ENCODE results near the gene PPFIBP1. TPM values are rescaled to one million over a fixed set of nuclear protein-coding genes. Genes with fewer than 3 reads are reported as not detected.
"Not testable (repeated sequence)": the region's sequence is repeated elsewhere in the genome, so short reads cannot be mapped to it uniquely, and the experiment has no call there.

The PPFIBP1 gene
- total RNA-seq, 3 donors from 2014 or later: 34.4 to 86.5 (median 84.0) TPM

GRCh38 chr12:27627123-27627852 is 103.3 kb downstream of the PPFIBP1 start:
- Histone ChIP-seq H3K4me1 (no peaks in the 10 kb centered on the region), H3K4me3 (no peak overlapping the region), H3K27ac (peak overlapping the region; percentile 39 to 40), H3K27me3 (no peaks in the 10 kb centered on the region), H3K9me3 (no peaks in the 10 kb centered on the region), H3K36me3 (no peaks in the 10 kb centered on the region)
- no peak for DNase-seq (ENCODE audit: low spot score in 2 of 2)
- TF ChIP-seq POLR2A (IDR thresholded peaks at IDR 0.05) (no peak), CTCF (IDR thresholded peaks at IDR 0.05) (no peak), POLR2AphosphoS5 (IDR thresholded peaks at IDR 0.05) (no peak)
- intact Hi-C loops (cut with DNase I; ENCODE audit: low total_unique reads): no loop called here

DNA sequence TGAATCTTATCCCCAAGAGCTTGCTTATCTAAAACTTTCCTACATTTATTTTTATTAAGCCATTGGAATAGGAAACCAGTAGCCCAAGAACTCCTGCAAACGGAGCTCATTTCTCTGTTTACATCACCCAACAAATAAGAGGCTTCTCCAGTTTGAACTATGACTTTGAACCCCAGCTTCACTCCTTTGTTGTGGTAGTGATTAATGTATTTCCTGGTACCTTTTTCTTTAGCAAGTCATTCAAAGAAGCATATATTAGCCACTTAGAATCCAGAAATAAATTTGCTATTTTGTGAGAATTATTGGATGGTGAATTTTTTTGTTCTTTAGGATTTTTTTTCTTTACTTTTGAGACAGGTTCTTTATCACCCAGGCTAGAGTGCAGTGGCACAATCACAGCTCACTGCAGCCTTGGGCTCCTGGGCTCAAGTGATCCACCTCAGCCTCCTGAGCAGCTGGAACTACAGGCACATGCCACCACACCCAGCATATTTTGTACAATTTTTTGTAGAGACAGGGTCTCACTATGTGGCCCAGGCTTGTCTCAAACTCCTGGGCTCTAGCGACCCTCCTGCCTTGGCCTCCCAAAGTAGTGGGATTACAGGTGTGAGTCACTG is 104.0 kb downstream of the PPFIBP1 start:
- H3K9me3 ChIP-seq; H3K4me3 ChIP-seq; H3K36me3 ChIP-seq; H3K4me1 ChIP-seq; intact Hi-C loops (cut with DNase I; ENCODE audit: low total_unique reads); H3K27me3 ChIP-seq; DNase-seq (ENCODE audit: low spot score in 2 of 2): not testable (repeated sequence)
- H3K27ac ChIP-seq: peak overlapping the region in 1 of 2 donors; percentile 39

DNA sequence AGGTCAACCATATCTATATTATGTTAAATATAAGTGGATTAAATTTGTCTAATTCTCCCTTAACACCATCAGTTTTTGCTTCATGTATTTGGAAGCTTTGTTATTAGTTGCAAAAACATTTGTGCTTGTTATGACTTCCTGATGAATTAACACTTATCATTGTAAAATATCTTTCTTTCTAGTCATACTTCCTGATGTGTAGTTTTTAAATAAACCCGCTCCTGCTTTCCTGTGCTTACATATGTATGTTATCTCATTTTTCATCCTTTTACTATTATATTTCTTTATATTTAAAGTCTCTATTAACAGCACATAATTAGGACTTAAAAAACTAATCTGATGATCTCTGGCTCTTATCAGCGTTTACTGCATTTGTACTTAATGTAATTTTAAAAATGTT is 106.2 kb downstream of the PPFIBP1 start:
- H3K9me3 ChIP-seq; H3K36me3 ChIP-seq; H3K4me3 ChIP-seq; H3K4me1 ChIP-seq; intact Hi-C loops (cut with DNase I; ENCODE audit: low total_unique reads); H3K27me3 ChIP-seq; DNase-seq (ENCODE audit: low spot score in 2 of 2); H3K27ac ChIP-seq: not testable (repeated sequence)

GRCh38 chr12:27631365-27631764 is 107.4 kb downstream of the PPFIBP1 start:
- TF ChIP-seq POLR2A (IDR thresholded peaks at IDR 0.05): no peak
- no peak for TF ChIP-seq POLR2AphosphoS5 (IDR thresholded peaks at IDR 0.05)
- TF ChIP-seq CTCF (IDR thresholded peaks at IDR 0.05): no peak
- Histone ChIP-seq H3K4me3 (no peak overlapping the region), H3K27me3 (no peaks in the 10 kb centered on the region), H3K9me3 (no peaks in the 10 kb centered on the region), H3K4me1 (no peaks in the 10 kb centered on the region), H3K36me3 (no peaks in the 10 kb centered on the region), H3K27ac (no peak overlapping the region)
- DNase-seq (ENCODE audit: low spot score in 2 of 2): no peak
- intact Hi-C loops (cut with DNase I; ENCODE audit: low total_unique reads): no loop called here

GRCh38 chr12:27631813-27632491 is 107.9 kb downstream of the PPFIBP1 start:
- Histone ChIP-seq H3K4me3 (no peak overlapping the region), H3K9me3 (no peaks in the 10 kb centered on the region), H3K27me3 (no peaks in the 10 kb centered on the region), H3K36me3 (no peaks in the 10 kb centered on the region), H3K4me1 (no peaks in the 10 kb centered on the region), H3K27ac (no peak overlapping the region)
- intact Hi-C loops (cut with DNase I; ENCODE audit: low total_unique reads): no loop called here
- no peak for TF ChIP-seq CTCF (IDR thresholded peaks at IDR 0.05)
- no peak for TF ChIP-seq POLR2AphosphoS5 (IDR thresholded peaks at IDR 0.05)
- TF ChIP-seq POLR2A (IDR thresholded peaks at IDR 0.05): no peak
- DNase-seq (ENCODE audit: low spot score in 2 of 2): no peak

DNA sequence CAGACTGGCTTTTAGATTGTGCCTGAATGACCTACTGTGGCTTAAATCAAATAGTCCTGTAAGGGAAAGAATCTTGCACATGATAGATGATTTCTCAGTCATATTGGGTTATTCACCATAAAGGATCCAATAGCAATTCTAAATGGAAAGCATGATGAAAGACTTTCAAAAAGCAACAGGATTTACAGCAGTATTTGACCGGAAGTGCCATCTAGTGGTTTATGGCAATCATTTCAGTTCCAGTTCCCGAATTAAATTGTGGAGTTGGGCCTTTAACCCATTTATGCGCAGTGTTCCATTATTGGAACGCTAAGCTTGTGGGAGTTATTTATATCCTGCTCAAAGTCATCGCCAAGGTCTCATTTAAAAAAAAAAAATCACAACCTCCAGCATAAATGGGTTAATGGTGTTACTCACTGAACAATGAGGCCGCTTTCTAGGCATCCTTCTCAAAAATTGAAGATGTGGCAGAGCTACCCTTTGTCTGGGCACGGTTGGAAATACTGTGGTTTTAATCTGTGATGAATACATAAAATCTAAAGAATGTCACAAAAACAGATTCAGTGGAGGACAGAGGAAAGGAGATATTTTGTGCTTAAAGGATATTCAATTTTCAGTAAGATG is 111.5 kb downstream of the PPFIBP1 start:
- H3K4me1 ChIP-seq: no peaks in the 10 kb centered on the region
- H3K36me3 ChIP-seq: no peaks in the 10 kb centered on the region
- DNase-seq (ENCODE audit: low spot score in 2 of 2): no peak
- TF ChIP-seq POLR2A (IDR thresholded peaks at IDR 0.05) (no peak), POLR2AphosphoS5 (IDR thresholded peaks at IDR 0.05) (peak in 1 of 3 donors; percentile 20), CTCF (IDR thresholded peaks at IDR 0.05) (peak; percentile 52 to 70 (median 66))
- H3K27me3 ChIP-seq: no peaks in the 10 kb centered on the region
- no peak overlapping the region for H3K27ac ChIP-seq
- intact Hi-C loops (cut with DNase I; ENCODE audit: low total_unique reads): no loop called here
- no peaks in the 10 kb centered on the region for H3K9me3 ChIP-seq
- no peak overlapping the region for H3K4me3 ChIP-seq

DNA sequence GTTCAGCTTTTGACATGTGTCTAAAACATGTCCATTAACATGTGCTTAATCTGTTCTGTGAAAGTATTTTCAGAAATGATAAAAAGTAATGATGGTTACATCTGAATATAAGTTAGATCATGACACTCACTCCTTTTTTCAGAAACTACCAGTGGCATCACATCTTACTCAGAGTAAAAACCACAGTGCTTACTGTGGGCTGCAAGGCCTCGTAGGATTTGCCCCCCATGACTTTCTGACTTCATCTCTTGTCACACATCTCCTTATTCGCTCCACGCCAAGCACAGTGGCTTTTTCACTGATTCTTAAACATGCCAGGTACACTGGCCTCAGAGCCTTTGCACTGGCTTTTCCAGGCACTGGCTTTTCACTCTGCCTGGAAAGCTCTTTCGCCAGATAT is 112.6 kb downstream of the PPFIBP1 start:
- intact Hi-C loops (cut with DNase I; ENCODE audit: low total_unique reads); H3K27ac ChIP-seq; H3K36me3 ChIP-seq; H3K9me3 ChIP-seq; H3K27me3 ChIP-seq; DNase-seq (ENCODE audit: low spot score in 2 of 2); H3K4me1 ChIP-seq; H3K4me3 ChIP-seq: not testable (repeated sequence)

Measured in breast epithelium (tissue), 4 donors.